Measurements from ENCODE around the gene LAMB1.

- TF ChIP-seq CTCF (conservative IDR thresholded peaks at IDR 0.05; ENCODE audit: low read depth, low read length) (no peak), EZH2 (IDR thresholded peaks at IDR 0.05; ENCODE audit: low read length, unreplicated experiment) (no peak), EZH2phosphoT487 (IDR thresholded peaks at IDR 0.05; ENCODE audit: borderline replicate concordance, low read length) (no peak)
Measured at GRCh38 chr7:107889992-107890391, 113.0 kb downstream of the LAMB1 start.
